HG03469 (cell line): ENCODE data around the gene ITIH1.

Experiments
- ATAC-seq: cut with Tn5 transposase; IDR thresholded peaks from one replicate; pipeline ENCODE4 v1.9.1; 2021; ENCODE audit warnings: mild to moderate bottlenecking, moderate library complexity, moderate number of reproducible peaks; ENCODE audit not compliant: unreplicated experiment

The ITIH1 gene

DNA sequence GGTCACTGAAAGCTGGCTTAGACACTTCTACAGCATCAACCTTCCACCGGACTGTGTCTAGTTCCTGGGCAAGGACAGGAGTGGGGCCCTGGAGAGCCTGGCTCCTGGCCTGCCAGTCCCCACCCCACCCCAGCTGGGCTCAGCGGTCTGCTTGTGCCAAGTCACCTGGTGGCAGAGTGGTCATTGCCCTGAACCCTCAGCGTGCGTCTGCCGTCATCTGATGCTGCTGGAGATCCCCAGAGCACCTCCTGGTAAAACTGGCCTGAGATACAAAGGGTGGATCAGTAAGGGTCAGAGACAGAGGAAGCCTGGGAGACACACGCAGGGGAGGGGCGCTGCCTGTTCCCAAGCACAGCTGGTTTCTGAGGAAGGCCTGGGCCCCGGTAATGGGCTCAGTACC lies 36.4 kb downstream of the ITIH1 start:
- no peak for ATAC-seq

DNA sequence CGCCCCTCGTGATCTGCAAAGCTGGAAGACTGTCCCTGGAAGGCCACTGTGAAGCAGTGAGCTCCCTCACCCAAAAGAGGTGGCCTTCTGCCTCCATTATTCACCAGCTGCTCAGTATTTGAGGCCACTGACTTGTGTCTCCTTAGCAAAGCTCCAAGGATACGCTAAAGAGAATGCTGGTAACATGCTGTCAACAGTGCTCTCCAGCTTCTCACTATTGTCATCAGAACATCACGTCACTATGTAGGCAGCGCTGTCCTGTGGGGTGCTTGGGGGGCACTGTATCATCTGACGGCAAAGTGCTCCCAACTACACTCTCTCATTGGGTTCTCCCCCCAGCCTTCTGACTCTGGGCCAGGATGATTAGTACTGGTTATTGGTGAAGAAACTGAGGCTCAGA lies 38.8 kb downstream of the ITIH1 start:
- ATAC-seq = no peak

DNA sequence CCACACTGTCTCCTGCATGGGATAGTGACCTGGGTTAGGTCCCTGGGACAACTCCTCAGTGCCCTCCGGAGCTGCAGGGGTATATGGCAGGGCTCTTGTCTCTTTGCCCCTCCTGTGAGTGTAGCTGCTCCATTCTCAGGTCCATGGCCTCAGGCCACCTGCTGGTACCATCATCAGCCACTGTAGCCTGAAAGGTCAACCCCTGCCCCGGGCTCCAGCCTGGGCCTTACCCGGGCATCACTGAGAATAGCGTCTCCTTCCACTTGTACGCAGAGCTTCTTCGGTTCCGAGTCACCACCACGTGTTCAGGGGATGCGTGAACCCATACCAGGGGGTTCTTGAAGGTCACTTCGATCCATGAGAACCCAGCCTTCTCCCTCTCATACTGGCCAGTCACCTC lies 39.3 kb downstream of the ITIH1 start:
- ATAC-seq = no peak

DNA sequence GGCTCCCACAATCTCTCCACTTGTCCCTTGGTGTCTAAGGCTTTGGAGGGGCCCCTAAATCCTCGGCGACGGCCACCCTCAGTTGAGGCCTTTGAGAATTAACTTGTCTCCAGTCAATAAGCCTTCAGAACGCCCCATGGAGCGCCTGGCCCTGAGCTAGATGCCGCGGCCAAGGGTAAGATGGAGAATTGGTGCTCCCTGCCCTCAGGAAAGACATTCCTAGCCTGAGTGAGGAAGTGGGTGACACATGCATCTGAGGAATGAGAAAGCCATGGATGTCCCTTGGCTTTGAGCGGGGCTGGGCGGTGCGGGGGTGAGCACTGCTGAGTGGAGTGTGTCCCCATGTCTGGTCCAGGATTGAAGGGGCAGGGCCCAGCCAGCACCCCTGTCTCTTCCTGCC lies 39.8 kb downstream of the ITIH1 start:
- no peak for ATAC-seq

DNA sequence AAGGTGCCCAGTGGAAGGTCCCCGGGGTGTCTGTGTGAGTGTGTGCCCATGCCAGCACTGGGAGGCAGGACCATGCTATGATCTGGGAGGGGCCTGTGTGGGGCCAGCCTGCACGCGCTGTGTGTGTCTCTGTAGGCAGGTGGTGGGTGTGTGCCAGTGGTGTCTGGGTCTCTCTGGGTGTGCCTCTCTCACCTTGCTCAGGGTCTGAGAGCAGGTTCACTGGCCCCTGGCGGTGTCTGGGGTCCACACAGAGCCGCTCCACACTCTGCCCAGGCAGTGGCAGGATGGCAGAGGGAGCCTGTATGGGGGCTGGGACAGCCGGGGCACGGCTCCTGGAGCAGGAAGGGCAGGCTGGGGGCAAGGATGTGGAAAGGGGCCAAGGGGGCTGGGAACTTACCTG lies 40.5 kb downstream of the ITIH1 start:
- ATAC-seq = no peak

DNA sequence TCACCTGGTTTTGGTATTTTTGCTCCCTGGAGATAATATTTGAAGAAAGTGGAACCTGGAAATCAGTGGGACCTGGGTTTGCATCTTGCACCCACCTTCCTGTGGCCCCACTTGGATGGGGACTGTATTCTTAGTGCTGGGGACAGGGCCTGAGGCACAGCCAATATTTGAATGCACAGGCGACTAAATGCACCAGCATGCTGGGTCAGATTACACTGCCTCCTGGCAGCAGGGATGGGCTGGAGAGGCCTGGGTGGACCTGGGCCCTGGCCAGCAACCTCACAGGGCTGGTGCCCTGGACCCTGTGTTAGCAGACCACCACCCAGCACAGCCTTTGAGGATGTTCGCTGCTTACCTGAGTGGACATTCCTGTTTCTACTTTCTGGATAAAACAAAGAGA lies 42.5 kb downstream of the ITIH1 start:
- ATAC-seq = no peak

DNA sequence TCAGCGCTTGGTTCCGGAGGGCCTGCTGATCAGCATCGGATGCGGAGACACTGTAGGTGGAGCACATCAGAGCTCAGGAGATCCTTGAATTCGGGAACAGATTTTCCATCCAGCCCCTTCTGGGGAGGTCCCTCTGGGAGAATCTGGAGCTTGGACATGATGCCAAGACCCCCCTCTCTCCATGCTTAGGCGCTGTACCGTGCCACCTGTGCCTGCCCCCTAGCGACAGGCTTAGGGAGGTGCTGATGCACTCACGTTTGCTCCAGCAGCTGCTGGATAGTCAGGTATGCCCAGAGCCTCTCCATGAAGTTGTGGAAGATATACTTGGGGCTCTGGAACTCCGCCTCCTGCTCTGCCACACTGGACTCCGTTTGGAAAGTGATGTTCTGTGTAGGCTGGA lies 43.3 kb downstream of the ITIH1 start:
- ATAC-seq = no peak

DNA sequence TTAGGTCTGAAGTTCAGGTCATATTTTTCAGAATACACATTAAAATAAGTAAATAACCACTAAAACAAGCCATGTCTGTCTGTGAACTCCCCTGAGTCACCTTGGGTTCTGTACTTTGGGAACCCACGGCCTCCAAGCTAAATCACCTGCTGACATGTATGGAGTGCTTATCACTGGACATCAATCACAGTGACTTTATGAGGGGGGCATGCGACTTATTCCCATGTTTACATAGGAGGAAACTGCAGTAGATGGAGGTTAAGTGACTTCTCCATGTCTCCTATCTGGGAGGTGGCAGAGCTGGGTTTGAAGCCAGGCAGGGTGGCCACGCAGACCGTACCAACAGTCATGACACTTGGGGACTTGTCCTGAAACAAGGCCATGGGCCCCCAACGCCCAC lies 45.0 kb downstream of the ITIH1 start:
- no peak for ATAC-seq

DNA sequence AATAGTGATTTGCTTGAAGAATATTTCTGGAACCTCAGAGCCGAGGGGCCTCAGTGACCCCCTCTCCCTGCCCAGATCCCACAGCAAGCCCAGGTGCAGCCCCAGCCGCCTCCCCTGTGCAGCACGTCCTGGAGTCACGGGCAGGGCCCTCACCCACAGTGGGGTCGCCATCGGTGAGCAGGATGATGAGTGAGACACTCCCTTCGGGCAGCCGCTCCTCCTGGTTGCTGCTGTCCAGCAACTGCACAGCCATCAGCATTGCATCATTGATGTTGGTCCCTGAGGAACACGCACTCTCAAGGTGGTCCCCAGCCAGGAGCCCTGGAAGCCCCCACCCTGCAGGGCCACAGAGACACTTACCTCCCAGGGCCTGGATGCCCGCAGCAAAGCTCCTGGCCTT lies 46.6 kb downstream of the ITIH1 start:
- ATAC-seq = no peak

DNA sequence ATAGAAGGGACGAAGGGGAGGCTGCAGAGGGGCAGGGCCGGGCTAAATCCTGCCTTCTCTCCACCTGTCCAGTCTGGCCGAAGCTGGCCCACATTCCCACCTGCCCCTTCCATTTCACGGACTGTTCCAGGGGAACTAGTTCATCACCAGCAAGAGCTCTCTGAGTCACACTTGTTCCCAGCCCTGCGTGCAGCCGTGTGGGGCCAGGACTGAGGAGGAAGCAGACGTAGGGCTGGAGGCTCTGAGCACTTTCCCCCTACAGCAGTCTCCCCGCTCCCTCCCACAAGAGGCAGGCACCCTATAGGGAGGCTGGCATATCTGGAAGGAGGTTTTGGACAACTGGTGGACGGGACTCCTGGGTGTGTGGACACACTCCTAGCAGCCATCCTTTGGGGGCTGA lies 50.0 kb downstream of the ITIH1 start:
- no peak for ATAC-seq

DNA sequence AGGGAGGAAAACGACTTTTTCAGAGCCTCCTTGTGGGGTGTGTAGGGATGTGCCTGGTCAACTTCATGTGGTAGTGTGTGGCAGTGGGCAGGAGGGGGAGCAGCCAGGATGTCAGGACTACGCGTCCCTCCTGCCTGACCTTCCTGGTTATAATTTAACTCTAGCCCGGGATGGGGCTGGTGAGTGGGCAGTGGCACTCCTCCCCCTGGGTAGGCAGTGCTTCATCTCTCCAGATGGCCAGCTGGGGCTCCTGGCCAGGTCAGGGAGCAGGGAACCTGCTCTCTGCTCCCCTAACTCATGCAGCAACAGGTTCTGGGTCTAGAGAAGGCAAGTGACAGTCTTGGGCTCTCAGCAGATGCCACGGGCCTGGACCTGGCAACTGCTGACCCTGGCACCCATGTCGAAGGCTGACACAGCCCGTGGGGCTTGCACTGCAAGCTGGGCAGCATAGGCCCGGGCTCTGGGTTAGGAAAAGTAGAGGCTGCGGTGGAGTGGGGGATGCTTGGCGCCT lies 50.5 kb downstream of the ITIH1 start:
- ATAC-seq = no peak

DNA sequence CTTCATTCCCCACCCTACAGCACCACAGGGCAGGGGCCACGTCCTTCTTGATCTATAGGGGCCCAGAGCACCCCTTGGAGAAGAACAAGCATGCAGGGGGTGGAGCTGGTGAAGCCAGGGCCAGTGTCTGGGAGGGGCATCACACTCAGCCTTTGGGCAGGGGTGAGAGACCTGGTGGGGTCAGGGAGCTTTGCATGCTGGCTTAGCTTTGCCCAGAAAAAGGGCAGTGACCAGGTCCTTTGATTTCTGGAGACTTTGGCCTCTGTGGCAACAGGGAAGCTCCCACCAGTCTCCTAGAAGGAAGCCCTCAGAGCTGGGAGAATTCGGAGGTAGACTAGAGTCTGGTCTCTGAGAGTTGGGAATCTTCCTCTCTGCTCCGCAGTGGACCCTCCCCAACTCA lies 52.1 kb downstream of the ITIH1 start:
- no peak for ATAC-seq

DNA sequence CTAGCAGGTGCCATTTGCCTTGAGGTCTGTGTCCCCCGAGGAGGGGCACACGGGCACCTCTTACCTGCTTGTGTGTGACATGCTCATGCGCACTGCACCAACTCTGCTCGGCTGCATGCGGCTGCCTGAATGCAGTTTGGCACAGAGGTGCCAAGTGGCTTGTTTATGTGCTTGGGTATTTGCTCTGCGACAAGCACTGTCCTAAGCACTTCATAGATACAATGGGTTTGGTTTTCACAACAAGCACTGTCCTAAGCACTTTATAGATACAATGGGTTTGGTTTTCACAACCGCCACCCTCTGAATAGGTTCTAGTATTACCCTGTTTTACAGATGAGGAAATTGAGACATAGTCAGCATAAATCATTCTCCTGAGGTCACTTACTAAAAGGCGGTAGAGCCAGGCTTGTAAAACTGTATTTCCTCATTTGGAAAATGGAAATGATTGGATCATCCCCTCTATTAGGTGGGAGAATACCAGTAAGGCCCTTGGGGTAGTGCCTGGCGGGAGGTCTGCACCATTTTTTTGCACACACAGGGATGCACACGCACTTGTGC lies 52.6 kb downstream of the ITIH1 start:
- ATAC-seq = no peak

DNA sequence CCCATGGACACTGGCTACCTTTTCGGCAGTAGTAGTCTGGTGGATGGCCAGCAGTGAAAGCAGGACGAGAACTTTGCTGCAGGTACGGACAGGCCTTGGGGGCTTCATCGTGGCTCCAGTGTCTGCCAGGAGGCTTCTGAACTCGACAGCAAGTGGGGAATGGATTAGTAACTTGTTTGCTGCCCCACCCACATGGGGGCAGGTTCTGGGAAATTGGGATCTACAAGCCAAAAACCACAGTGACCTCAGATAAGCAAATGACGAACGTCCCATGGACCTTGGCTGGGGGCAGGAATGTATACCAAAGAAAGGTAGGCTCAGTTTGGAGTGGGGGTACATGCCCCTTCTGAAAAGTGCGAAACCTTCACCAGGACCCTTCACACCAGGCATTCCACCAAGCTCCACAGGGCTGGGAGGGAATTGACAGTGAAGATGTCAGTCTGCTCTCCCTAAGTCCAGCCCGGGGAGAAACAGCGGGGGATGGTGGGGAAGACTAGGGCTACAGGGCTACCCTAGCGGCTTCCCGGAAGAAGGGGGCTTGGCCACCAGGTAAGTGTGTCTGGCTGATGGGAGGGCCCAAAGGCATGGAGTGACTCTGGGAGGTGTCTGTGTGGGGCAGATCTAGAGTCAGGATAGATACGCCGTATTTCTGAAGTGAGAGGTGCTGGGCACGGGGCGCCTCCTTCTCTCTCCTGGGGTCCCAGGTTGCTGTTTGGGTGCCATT lies 53.3 kb downstream of the ITIH1 start, which contains the start of gene ITIH4:
Gene ITIH4 (minus strand): TSS at position 138 of the 724 bp plus-strand sequence. CDS start 30 bp downstream, at position 108.
- no peak for ATAC-seq

DNA sequence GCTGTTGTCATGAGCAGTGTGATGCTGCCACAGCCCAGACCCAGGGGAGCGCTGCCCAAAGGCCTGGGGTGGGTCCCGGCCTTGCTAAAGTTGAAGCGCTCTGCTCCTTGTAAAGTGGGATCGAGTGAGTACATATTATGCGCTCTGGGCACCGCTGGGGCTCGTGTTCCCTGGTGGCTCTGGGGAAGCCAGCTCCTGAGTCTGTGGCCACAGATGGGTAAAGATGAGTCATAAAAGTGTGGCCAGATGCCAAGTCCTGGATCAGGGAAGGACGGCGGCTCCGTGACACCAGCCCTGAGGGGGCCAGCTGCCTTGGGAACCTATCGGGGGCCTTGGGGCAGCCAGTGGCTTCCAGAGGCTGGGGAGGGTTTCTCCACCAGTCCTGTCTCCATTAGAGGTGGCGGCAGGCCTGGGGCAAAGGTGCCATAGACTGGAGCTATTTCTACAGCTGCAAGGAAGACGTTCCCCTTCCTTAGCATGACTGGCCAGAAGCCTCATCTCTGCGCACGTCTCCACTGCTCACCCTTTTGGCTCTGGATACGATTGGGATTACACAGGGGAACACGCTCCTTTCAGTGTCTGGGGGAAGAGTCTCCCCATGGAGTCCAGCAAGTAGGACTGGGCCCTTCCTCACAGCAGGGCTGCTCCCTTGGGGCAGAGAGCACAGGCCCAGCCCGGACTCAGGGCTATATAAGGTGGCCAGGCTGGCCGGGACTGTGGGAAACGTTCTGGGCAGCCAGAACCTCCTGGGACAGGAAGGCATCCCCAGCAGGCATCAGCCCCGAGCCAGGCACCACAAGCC lies 54.3 kb downstream of the ITIH1 start:
- no peak for ATAC-seq

DNA sequence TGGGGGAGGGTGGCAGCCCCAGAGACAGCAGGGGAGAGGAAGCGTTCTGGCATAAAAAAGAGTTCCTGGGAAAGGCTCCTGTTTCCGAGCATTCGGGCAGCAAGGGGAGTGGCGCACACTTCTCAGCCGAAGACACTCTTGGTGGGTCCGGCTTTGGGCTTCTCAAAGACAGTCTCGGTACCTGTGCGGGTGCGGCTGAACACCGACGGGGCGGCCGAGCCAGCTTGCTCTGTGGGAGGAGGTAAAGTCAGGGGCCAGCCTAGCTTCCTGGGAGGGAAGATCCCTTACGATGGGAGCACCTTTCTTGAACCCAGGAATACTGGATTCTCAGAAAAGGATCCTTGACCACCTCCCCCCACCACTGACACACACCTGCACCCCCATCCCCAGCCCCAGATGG lies 55.8 kb downstream of the ITIH1 start:
- no peak for ATAC-seq

DNA sequence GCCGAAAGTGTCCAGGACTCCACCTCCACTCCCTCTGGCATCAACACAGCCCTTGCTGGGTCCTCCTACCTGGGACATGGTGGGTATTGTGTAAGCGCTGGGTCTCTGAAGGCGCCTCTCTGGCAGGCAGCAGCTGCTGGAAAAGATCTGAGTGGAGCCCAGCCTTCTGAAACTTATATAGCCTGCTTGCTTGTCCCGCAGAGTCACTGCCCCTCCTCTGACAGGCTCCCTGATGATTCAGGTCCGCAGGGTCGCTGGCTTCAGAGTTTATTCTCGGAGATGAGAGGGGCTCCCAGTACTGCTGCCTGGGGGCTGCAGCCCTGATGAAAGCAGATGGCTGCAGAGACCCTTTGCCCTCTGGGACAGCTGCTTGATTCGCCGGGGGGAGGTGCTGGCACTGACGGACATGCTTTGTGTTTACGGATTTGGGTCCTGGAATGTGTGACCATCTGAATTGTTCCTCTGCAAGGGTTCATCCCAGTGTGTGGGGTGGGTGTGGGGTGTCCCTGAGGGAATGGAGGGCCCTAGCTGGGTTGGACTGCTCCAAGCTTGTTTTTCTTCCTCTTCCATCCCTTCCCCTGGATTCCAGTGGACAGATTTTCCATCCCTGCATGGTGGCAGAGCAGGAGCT lies 57.6 kb downstream of the ITIH1 start, which contains the start of gene MUSTN1:
Gene MUSTN1 (minus strand): TSS at position 149 of the 631 bp plus-strand sequence. CDS start 71 bp downstream, at position 78.
- ATAC-seq = no peak

DNA sequence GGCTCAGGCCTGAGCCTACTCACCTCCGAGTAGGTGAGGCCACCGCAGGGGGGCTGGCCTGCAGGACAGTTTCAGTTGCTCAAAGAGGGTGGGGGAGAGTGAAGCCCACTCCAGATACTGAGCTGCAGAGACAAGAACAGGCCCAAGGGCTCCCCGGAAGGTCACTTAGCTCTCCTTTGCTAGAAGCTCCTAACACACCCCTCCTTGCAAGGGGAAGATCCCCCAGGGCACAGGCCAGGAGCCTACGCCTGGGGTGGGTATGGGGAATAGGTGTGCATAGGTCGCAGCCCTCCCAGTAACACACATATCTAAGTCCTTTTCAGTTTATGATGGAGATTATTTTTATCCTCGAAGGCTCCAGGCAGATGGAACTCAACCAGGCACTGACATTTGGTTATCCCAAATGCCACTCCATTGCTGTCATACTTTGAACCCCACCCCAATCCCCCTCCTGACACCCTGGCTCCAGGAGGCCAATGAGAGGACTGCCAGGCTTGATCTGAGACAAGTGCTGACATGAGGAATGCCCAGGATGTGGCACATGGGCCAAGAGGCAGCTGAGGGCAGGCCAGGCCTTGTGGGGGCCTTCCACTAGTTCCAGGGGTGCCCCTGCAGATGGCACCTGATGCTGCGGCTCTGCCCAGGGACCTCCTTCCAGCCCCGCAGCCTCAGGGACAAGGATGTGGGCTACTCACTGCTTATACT lies 58.5 kb downstream of the ITIH1 start:
- no peak for ATAC-seq

DNA sequence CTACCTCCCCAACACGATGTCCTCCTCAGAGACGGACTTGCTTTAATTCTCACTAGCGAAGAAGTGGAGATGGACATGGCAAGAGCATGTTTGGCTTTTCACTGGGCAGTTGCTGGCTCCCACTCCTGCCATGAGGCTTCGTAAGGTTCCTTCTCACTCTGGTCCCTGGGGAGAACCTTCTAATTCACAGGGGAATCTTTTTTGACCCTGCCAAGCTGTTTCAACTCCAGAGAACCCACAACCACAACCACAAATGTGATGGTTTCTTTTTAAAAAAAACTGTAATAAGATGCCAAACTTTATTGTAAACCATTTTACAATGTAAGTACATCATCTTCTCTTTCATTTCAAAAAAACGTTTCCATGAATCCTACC lies 59.1 kb downstream of the ITIH1 start:
- no peak for ATAC-seq

DNA sequence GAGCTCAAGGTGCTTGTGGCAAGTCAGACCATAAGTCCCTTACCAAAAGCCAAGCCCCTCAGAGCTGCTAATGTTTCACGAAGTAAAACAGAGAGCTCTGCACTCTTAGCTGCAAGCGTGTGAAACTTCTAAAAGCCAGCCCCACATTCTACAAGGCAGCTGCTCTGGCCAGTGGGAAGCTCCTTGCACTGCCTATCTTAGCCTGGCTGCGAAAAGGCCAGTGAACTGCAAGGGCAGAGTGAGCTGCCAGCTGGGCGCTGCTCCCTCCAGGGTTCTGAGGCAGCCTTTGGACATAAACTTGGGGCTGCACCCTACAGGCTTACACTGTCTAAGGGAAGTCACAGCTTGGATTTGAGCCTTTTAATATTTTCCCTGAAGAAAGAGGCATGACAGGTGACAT lies 59.6 kb downstream of the ITIH1 start:
- no peak for ATAC-seq
